GM12873 (cell line): Measurements from ENCODE around the gene NCAM2.

Experiments used
- TF ChIP-seq, protein P1 (sequence below): IDR thresholded peaks from 2 replicates; pipeline ENCODE4 v1.5.1; 2012; ENCODE audit warnings: low read depth, mild to moderate bottlenecking, moderate library complexity, low read length, control low read depth; ENCODE audit not compliant: insufficient read depth; ENCODE audit errors: missing control alignments

The NCAM2 gene

DNA sequence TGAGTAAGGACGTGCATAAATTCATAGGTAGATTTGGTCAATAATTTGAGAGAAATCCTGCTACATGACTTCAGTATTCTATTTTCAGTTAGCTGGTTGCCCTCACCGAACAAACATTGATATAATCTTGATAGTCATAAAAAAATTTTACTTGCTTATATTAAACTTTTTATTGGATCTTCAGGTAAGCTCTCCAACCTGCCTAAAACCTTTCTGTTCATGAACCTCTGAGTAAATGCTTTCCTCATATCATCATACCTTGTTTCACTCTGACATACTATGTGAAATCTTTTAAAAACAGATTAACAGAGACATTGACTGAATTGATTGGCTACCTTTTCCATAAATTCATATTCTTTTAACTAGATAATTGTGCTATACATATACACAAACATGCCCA, 299.0 kb downstream of the NCAM2 start:
- TF ChIP-seq, protein P1, sequence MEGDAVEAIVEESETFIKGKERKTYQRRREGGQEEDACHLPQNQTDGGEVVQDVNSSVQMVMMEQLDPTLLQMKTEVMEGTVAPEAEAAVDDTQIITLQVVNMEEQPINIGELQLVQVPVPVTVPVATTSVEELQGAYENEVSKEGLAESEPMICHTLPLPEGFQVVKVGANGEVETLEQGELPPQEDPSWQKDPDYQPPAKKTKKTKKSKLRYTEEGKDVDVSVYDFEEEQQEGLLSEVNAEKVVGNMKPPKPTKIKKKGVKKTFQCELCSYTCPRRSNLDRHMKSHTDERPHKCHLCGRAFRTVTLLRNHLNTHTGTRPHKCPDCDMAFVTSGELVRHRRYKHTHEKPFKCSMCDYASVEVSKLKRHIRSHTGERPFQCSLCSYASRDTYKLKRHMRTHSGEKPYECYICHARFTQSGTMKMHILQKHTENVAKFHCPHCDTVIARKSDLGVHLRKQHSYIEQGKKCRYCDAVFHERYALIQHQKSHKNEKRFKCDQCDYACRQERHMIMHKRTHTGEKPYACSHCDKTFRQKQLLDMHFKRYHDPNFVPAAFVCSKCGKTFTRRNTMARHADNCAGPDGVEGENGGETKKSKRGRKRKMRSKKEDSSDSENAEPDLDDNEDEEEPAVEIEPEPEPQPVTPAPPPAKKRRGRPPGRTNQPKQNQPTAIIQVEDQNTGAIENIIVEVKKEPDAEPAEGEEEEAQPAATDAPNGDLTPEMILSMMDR: no peak

DNA sequence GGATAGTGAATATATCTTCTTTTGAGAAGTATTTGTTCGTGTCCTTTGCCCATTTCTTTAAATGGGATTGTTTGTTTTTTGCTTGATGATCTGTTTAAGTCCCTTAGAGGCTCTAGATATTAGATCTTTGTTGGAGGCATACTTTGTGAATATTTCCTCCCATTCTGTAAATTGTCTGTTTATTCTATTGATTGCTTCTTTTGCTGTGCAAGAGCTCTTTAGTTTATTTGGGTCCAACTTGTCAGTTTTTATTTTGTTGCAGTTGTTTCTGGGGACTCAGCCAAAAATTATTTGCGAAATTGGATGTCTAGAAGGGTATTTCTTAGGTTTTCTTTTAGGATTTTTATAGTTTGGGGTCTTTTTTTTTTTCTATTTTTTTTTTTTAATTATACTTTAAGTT, 302.8 kb downstream of the NCAM2 start:
- TF ChIP-seq, protein P1: no peak

DNA sequence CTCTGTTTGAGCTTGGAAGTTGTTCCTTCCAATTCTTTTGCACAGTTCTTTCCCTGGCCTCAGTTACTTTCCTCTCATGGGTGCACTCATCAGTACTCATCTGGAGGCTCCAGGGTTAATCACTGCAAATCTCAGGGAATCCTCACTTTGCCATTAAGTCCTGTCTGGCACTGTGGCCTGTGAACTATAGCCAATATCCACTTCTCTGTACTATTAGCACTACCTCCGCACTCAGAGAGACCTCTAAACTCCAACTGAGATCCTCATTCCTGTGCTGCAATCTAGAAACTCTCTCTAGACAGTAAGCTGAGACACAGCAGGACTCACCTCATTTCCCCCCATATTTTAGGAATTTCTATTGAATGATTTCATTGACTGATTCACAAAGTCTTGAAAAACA, 311.3 kb downstream of the NCAM2 start:
- TF ChIP-seq, protein P1: no peak

DNA sequence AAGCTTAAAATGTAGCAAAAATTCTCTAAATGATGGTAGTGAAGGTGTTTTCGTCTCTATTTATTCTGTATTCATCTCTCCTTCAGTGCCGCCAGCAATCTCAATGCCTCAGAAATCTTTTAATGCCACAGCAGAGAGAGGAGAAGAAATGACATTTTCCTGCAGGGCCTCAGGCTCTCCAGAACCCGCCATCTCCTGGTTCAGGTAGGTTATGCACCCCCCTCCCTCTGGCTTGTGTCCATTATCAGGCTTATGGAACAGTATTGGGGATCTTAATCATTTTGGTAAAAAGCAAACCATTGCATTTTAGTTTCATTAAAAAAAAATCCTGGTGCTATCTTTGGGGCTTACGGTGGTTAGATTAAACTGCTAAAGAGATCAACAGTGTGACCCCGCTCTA, 326.1 kb downstream of the NCAM2 start:
- TF ChIP-seq, protein P1: no peak

DNA sequence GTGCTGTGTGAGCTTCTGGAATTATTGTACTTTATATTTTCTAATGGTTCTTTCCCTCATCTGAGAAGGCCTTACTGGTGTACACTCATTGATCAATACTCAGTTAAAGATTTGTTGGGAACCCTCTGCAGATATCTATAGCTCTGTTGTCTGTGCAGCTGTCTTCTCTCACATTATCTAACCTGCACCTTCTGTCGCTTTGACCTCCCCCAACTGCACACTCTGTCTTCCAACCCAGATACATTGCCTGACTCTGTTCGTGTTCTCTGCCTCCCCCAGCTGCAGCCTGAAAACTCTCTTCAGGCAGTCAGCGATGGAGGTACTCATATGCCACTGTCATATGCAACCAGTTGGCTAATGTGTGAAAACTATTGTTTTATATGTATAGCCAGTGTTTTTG, 334.3 kb downstream of the NCAM2 start:
- TF ChIP-seq, protein P1: no peak

DNA sequence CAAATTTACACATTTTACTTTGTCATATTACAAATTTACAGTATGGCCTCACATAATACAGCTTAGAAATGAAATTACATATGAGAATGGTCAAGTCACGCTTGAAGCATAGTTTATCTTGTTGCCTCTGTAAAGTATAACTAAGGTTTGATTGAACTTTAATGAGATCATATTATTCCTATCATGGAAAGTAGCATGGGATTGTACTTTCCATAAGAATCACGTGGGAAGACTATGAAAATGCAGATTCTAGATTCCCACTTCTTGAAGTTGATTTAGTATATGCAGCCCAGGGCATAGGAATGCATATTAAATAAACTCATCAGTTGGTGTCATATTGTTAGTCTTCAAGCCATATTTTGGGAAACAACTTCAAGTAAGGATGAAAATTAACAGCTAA, 342.8 kb downstream of the NCAM2 start:
- TF ChIP-seq, protein P1: no peak

DNA sequence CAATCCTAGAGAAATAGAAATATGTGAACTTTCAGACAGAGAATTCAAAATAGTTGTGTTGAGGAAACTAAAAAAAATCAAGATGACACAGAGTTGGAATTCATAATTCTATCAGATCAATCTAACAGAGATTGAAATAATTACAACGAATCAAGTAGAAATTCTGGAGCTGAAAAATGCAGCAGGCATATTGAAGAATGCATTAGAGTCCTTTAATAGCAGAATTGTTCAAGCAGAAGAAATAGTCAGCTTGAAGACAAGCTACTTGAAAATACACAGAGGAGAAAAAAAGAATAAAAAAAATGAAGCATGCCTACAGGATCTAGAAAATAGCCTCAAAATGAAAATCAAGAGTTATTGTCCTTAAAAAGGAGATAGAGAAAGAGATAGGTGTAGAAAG, 347.1 kb downstream of the NCAM2 start:
- TF ChIP-seq, protein P1: no peak
